GM12878 (cell line): Measurements from ENCODE around the gene TCF23. TPM values are rescaled to one million over a fixed set of nuclear protein-coding genes. Genes with fewer than 3 reads are reported as not detected.

Source experiments
- ATAC-seq: fragments of 200-7000 bp; cut with Tn5 transposase; 3 replicates; pipeline ENCODE4 v1.9.1; 2020; ENCODE audit warnings: mild to moderate bottlenecking, moderate library complexity
- BruUV-seq: library from RNA; stranded (reverse); fragments of 400-500 nt; replicated peaks from 2 replicates; lab custom pipeline; 2021; lab: Mats Ljungman, UMichigan
- CTCF ChIA-PET: fragments of 300-600 bp; sonication (Branson Sonifier 250); formaldehyde crosslinking; extraction: SDS; loops from one replicate; lab custom pipeline; 2021; ENCODE audit warnings: inconsistent platforms; lab: Yijun Ruan, JAX
- POLR2A ChIA-PET: fragments of 350-600 bp; formaldehyde crosslinking; extraction: SDS; loops from one replicate; lab custom pipeline; 2021; ENCODE audit warnings: inconsistent platforms; lab: Charles Lee
- RAD21 ChIA-PET: fragments of 300-600 bp; sonication (Branson Sonifier 250); formaldehyde crosslinking; loops from one replicate; lab custom pipeline; 2023; ENCODE audit warnings: antibody characterized with exemption; ENCODE audit not compliant: unreplicated experiment; lab: Charles Lee
- SMC1A ChIA-PET: fragments of 300-600 bp; sonication (Branson Sonifier 250); formaldehyde crosslinking; loops from one replicate; lab custom pipeline; 2023; ENCODE audit not compliant: unreplicated experiment, uncharacterized antibody; lab: Charles Lee
- DNase-seq: peaks from one replicate; pipeline ENCODE4 v3.0.0-alpha.2; 2011; ENCODE audit warnings: low read depth, low spot score
- FAIRE-seq: peaks from 3 replicates; lab custom pipeline; 2011; peaks lifted over from hg19 to GRCh38; lab: Jason Lieb, UNC
- H2AFZ ChIP-seq: 2 replicates; pipeline ENCODE4 v1.6.0; 2011; ENCODE audit warnings: low read depth, low read length, control low read depth; ENCODE audit not compliant: control insufficient read depth
- H3K27ac ChIP-seq: 2 replicates; pipeline ENCODE4 v1.5.1; 2011; ENCODE audit warnings: control low read depth; ENCODE audit not compliant: control insufficient read depth, insufficient read depth
- H3K27me3 ChIP-seq, 2 experiments: replicated peaks in 1 of 2; 2 replicates each; pipeline versions ENCODE4 v1.6.0 to v1.6.1; 2011; ENCODE audit warnings: low read length in 1 of 2; ENCODE audit not compliant: control insufficient read depth in 2 of 2, insufficient read depth in 2 of 2
- H3K36me3 ChIP-seq, 2 experiments: 2 replicates each; pipeline ENCODE4 v1.5.1; 2011; ENCODE audit warnings: low read length in 1 of 2; ENCODE audit not compliant: control insufficient read depth in 2 of 2, insufficient read depth in 2 of 2
- H3K4me1 ChIP-seq: 2 replicates; pipeline ENCODE4 v1.6.1; 2011; ENCODE audit warnings: mild to moderate bottlenecking, low read length, moderate library complexity, mixed read lengths; ENCODE audit not compliant: control insufficient read depth, insufficient read depth
- H3K4me2 ChIP-seq: 2 replicates; pipeline ENCODE4 v1.6.0; 2011; ENCODE audit warnings: control low read depth; ENCODE audit not compliant: control insufficient read depth, insufficient read depth
- H3K4me3 ChIP-seq: fragments of 200-600 bp; sonication (generic); 2 replicates; pipeline ENCODE4 v1.5.1; 2016
- H3K79me2 ChIP-seq: 2 replicates; pipeline ENCODE4 v1.6.0; 2011; ENCODE audit warnings: low read length; ENCODE audit not compliant: control insufficient read depth, insufficient read depth
- H3K9ac ChIP-seq: 2 replicates; pipeline ENCODE4 v1.8.0; 2011; ENCODE audit warnings: low read length, control low read depth, mixed read lengths; ENCODE audit not compliant: control insufficient read depth, insufficient read depth
- H3K9me3 ChIP-seq: replicated peaks from 3 replicates; pipeline ENCODE4 v1.5.1; 2011; ENCODE audit warnings: mild to moderate bottlenecking, low read length; ENCODE audit not compliant: control insufficient read depth, insufficient read depth
- H4K20me1 ChIP-seq: 2 replicates; pipeline ENCODE4 v1.6.0; 2011; ENCODE audit not compliant: control insufficient read depth, insufficient read depth
- ASH2L ChIP-seq: fragments of 300-600, 200-600 bp; sonication (generic); IDR thresholded peaks from 2 replicates; pipeline ENCODE4 v1.6.1; 2017; ENCODE audit warnings: low read depth, mild to moderate bottlenecking, borderline replicate concordance
- BCL11A ChIP-seq: IDR thresholded peaks from 2 replicates; pipeline ENCODE4 v1.6.1; 2011; ENCODE audit warnings: low read depth, low read length
- KAT2A ChIP-seq: conservative IDR thresholded peaks from 2 replicates; pipeline ENCODE4 v1.6.1; 2011; ENCODE audit warnings: low read depth, low read length; ENCODE audit not compliant: control insufficient read depth
- MTA3 ChIP-seq: IDR thresholded peaks from 2 replicates; pipeline ENCODE4 v1.6.1; 2012; ENCODE audit warnings: low read length, inconsistent platforms, borderline replicate concordance
- MXI1 ChIP-seq: fragments of 150-350 bp; IDR thresholded peaks from 2 replicates; pipeline ENCODE4 v1.6.1; 2011; ENCODE audit warnings: low read depth, mild to moderate bottlenecking, inconsistent platforms, low read length, improper control_type of control experiment
- POLR2AphosphoS2 ChIP-seq: IDR thresholded peaks from 2 replicates; pipeline ENCODE4 v1.6.1; 2011; ENCODE audit warnings: low read depth, mild to moderate bottlenecking, low read length, improper control_type of control experiment, moderate library complexity
- POLR2AphosphoS5 ChIP-seq: IDR thresholded peaks from 2 replicates; pipeline ENCODE4 v1.6.1; 2011; ENCODE audit warnings: mild to moderate bottlenecking, low read length, inconsistent platforms
- TCF7 ChIP-seq: IDR thresholded peaks from 2 replicates; pipeline ENCODE4 v1.6.1; 2014; ENCODE audit warnings: antibody characterized with exemption, borderline replicate concordance
- WGBS: methylation state at CpG from one replicate; pipeline ENCODE4 v1.1.6; 2016; ENCODE audit warnings: low lambda C conversion rate; ENCODE audit not compliant: insufficient replicate concordance, insufficient coverage; ENCODE audit errors: missing lambda C conversion rate; 5-methylcytosine and 5-hydroxymethylcytosine counted together
- in situ Hi-C: fragments of 300-500 bp; cut with MboI; formaldehyde crosslinking; loops from 9 replicates; pipeline ENCODE4 v1.14.3; 2018; ENCODE audit warnings: mixed read lengths
- intact Hi-C: fragments of 100-400 bp; cut with micrococcal nuclease; formaldehyde crosslinking; loops from one replicate; pipeline ENCODE4 v1.14.2; 2022; ENCODE audit not compliant: unreplicated experiment
- polyA plus RNA-seq, 11 experiments: library from polyadenylated mRNA; depleted of rRNA in 4 of 11; unstranded in 6 of 11; stranded (reverse) in 5 of 11; fragments of >200 nt; fragmentation: Nextera tagmentation in 4 of 11; fragmentation: Illumina TruSeq in 1 of 11; extraction: Ambion mirVana in 4 of 11; extraction: Trizol in 1 of 11; gene quantifications; 1 replicate in 1 of 11; 2 replicates in 10 of 11; pipeline versions ENCODE4 v1.2.1 to v1.2.3, GENCODE V29; 2011 to 2016; ENCODE audit warnings: inconsistent platforms in 2 of 11, missing spikeins in 2 of 11, low read depth in 1 of 11
- total RNA-seq, 4 experiments: library from RNA; depleted of rRNA in 3 of 4; stranded (reverse); fragments of >200 nt in 3 of 4; fragmentation: Illumina TruSeq in 1 of 4; extraction: Trizol in 1 of 4; gene quantifications; 2 replicates each; pipeline versions ENCODE4 v1.2.1 to v1.2.3, GENCODE V29; 2013 to 2021
- TF ChIP-seq, protein P1 (sequence below): fragments of 450-650 bp; formaldehyde crosslinking; IDR thresholded peaks from 2 replicates; pipeline ENCODE4 v1.5.0; 2022; ENCODE audit warnings: mild to moderate bottlenecking, missing genetic modification characterization
- TF ChIP-seq, protein P2 (sequence below): fragments of 450-650 bp; IDR thresholded peaks from 2 replicates; pipeline ENCODE4 v1.6.1; 2017; ENCODE audit warnings: borderline replicate concordance

The TCF23 gene
- total and polyA plus RNA-seq, 10 of the 15 experiments (the other 5 are each of a cell fraction or from before 2014, with no cell fraction given), result not detected

DNA sequence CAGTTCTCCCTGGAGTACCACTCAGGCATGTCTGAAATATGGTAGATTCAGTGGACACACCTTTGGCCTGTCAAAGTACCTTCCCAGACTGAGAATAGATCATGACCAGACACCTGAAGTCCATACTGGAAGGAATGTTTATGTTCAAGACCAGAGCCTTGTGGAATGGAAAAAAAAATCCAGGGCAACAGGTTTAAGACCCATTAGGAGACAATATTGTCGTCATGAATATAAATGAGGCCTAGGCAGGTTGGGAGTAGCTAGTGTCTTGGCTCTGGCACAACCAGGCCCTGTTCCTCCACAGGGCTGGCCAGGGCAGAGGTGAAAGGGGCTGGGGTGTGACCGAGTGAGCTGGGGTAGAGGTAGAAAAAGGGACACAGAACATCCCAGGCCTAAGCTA is 49.8 kb downstream of the TCF23 start:
- CTCF ChIA-PET, result interaction anchor here (0.6 to 0.9 kb wide), 2 partner anchors 29 to 937 kb away, joined by 3 read pairs; no protein-coding TSS in a partner anchor

More for the DNA sequence above, 49.8 kb downstream of the TCF23 start:
- no peaks in the 10 kb centered on the region for H3K79me2 ChIP-seq
- RAD21 ChIA-PET, result no interaction called here
- no peak overlapping the region for H3K4me3 ChIP-seq
- H3K9ac ChIP-seq, result no peak overlapping the region
- no peak overlapping the region for H3K4me2 ChIP-seq
- no peak overlapping the region for H3K27ac ChIP-seq
- no peak overlapping the region for H2AFZ ChIP-seq
- peaks cover 9 to 13% of the 10 kb centered on the region in 2 experiments for H3K36me3 ChIP-seq
- TF ChIP-seq ASH2L (no peak), POLR2AphosphoS5 (no peak), POLR2AphosphoS2 (no peak), TCF7 (no peak), MTA3 (no peak), MXI1 (no peak), BCL11A (no peak), KAT2A (no peak)
- TF ChIP-seq, protein P1, sequence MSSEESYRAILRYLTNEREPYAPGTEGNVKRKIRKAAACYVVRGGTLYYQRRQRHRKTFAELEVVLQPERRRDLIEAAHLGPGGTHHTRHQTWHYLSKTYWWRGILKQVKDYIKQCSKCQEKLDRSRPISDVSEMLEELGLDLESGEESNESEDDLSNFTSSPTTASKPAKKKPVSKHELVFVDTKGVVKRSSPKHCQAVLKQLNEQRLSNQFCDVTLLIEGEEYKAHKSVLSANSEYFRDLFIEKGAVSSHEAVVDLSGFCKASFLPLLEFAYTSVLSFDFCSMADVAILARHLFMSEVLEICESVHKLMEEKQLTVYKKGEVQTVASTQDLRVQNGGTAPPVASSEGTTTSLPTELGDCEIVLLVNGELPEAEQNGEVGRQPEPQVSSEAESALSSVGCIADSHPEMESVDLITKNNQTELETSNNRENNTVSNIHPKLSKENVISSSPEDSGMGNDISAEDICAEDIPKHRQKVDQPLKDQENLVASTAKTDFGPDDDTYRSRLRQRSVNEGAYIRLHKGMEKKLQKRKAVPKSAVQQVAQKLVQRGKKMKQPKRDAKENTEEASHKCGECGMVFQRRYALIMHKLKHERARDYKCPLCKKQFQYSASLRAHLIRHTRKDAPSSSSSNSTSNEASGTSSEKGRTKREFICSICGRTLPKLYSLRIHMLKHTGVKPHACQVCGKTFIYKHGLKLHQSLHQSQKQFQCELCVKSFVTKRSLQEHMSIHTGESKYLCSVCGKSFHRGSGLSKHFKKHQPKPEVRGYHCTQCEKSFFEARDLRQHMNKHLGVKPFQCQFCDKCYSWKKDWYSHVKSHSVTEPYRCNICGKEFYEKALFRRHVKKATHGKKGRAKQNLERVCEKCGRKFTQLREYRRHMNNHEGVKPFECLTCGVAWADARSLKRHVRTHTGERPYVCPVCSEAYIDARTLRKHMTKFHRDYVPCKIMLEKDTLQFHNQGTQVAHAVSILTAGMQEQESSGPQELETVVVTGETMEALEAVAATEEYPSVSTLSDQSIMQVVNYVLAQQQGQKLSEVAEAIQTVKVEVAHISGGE (CRISPR knock-in tag), result no peak
- TF ChIP-seq, protein P2, sequence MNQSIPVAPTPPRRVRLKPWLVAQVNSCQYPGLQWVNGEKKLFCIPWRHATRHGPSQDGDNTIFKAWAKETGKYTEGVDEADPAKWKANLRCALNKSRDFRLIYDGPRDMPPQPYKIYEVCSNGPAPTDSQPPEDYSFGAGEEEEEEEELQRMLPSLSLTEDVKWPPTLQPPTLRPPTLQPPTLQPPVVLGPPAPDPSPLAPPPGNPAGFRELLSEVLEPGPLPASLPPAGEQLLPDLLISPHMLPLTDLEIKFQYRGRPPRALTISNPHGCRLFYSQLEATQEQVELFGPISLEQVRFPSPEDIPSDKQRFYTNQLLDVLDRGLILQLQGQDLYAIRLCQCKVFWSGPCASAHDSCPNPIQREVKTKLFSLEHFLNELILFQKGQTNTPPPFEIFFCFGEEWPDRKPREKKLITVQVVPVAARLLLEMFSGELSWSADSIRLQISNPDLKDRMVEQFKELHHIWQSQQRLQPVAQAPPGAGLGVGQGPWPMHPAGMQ, result no peak
- no peak for DNase-seq
- intact Hi-C loops, result no loop called here
- H3K9me3 ChIP-seq, result no peaks in the 10 kb centered on the region
- no peak for FAIRE-seq
- H3K27me3 ChIP-seq, result no peaks in the 10 kb centered on the region
- H3K4me1 ChIP-seq, result no peaks in the 10 kb centered on the region
- BruUV-seq, result no TSS peak
- SMC1A ChIA-PET, result no interaction called here
- no peak for ATAC-seq
- in situ Hi-C loops, result loop anchor here (5.0 kb wide), 1 partner anchor 231 kb away; no protein-coding TSS in a partner anchor
- no peaks in the 10 kb centered on the region for H4K20me1 ChIP-seq
- POLR2A ChIA-PET, result no interaction called here
- WGBS, result 94% methylated on average over 2 of the region's 2 CpGs
